GM18873 (cell line): ENCODE measurements around the gene ZSCAN30.
A peak's percentile ranks its signal among the peaks of the same experiment; 100 is the strongest.

ENCODE experiments used
- ATAC-seq: cut with Tn5 transposase; IDR thresholded peaks from one replicate; pipeline ENCODE4 v1.9.1; 2021; ENCODE audit warnings: mild to moderate bottlenecking, moderate library complexity, moderate number of reproducible peaks; ENCODE audit not compliant: unreplicated experiment, low FRiP score

The ZSCAN30 gene

DNA sequence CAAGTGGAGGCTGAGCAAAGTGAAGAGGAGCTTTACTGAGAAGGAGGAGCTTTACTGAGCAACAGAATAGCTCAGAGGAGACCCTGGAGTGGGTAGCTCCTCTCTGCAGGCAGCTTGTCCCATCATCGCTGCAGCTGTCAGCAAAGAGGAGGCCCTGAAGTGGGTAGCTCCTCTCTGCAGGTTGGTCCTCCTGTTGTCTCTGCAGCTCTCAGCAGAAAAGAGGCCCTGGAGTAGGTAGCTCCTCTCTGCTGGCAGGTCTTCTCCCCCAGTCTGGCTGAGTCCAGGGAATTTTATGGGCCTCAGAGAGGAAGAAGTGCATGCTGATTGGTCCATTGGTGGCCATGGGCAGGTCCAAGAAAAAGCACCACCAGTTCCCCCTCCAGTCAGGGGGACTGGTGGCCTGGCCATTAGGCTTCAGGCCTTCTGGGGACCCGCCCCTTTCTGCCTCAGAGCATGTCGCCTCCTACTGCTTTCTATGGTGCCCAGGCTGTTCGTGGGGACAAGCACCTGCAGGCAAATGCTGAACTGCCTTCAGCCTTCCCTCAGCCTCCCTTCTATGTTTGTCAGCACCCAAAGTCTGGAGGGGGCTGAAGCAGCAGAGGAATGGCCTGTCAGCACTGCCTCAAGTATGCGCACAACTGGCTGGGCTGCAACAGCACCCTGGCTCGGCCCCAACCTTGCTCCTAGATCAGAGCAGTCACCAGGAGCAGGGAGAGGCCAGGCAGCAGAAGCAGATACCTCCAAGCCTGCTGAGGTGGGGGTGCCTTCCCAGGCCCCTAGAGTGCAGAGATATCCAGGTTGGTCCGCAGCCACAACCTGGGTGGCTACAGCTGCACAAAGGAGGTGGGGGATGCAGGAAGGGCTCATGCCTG is 5.9 kb downstream of the ZSCAN30 start:
- ATAC-seq, result no peak

DNA sequence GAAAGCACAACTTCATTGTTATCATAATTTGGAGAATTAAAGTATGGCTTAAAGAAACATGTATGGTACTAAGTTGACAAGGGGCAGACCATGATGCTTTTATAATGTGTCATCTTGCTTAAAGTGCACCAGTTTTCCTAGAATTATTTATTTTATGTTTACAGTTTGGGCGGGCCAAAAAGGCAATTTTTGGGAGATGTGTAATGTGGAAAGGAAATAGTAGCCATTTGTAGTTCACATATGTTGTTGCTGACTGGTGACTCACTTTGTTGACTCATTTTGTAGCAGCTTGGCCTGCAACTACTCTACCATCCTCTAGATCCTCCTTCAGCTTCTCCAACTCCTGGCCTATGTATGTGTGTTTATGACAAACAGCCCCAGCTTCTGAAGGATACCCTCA is 7.7 kb downstream of the ZSCAN30 start:
- ATAC-seq, result no peak

DNA sequence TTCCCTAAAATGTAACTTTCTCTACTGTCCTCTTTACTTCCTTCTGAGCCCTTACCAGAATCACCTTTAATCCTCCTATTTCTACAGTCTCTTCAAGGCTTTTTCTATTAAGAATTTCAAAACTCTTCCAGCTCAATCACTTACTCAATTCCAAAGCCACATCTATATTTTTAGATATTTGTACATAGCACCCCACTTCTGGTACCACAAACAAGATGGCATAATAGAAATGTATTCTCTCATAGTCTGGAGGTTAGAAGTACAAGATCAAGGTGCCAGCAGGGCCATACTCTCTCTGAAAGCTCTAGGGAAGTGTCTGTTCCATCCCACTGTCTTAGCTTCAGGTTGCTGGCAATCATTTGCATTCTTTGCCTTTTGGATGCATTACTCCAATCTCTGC is 11.1 kb downstream of the ZSCAN30 start:
- ATAC-seq, result no peak

DNA sequence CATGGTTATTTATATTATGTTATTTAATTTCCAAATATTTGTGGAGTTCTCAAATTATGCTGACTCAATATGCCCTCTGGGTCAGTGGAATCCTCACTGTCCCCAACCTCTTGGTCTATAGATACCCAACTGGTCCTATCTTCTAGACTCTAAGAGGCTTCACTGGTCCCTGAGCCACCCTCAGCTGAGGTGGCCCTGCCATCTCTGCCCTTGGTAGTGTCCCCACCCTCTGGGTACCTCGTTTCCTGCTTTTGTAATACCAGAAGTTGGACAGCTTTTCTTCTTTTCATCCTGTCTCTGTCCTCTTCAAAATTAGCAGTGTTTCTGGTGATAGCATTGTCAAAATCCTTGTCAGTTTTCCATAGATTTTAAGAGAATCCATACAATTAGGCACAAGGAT is 11.9 kb downstream of the ZSCAN30 start:
- no peak for ATAC-seq

DNA sequence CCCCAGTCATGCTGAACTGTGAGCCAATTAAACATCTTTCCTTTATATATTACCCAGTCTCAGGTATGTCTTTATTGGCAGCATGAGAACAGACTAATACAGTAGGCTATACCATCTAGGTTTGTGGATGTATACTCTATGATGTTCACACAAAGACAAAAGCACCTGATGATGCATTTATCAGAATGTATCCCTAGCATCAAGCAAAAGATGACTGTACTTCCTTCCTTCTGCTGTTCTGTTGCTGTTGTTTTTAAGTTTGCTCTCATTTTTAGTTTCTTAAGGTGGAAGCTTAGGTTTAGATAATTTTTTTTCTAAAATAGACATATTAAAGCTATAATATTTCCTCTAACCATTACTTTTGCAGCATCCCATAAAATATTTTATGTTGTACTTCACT is 12.4 kb downstream of the ZSCAN30 start:
- no peak for ATAC-seq

DNA sequence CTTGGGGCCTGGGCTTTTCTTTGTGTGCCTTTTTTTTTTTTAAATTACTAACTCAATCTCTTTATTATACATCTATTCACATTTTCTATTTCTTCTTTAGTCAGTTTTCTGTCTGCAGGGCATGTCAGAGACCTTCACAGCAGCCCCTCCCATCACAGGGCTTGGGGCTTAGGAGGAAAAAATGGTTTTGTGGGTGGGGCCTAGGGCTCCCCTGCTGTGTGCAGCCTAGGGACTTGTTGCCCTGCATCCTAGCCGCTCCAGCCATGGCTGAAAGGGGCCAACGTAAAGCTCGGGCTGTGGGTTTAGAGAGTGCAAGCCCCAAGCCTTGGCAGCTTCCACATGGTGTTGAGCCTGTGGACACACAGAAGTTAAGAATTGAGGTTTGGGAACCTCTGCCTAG is 13.8 kb downstream of the ZSCAN30 start:
- ATAC-seq, result no peak

DNA sequence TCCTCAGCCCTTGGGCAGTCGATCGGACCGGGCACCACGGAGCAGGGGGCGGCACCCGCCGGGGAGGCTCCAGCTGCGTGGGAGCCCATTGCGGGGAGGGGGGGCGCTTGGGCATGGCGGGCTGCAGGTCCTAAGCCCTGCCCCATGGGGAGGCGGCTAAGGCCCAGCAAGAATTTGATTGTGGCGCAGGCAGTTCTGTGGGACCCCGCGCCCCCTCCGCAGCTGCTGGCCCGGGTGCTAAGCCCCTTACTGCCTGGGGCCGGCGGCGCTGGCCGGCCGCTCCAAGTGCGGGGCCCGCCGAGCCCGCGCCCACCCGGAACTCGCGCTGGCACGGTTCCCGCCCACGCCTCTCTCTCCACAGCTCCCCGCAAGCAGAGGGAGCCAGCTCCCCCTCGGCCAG is 18.4 kb downstream of the ZSCAN30 start:
- no peak for ATAC-seq

DNA sequence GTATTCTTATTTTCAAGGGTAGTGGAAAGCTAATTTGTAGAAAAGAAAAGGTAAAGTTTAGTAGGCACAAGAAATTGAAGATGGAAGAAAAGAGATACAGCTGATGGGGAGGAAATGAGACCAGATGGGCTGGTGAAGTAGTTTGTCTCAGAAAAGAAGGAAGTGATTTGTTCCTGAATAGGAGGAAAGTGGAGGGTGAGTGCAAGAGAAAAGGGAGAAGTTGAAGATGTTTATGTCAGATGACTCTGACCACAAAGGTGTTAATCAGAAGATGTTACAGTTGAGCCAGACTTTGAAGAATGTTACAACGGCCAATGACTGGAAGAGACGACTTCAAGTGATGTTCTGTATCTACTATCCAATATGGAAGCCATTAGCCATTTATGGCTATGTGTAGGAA is 21.2 kb downstream of the ZSCAN30 start:
- no peak for ATAC-seq

DNA sequence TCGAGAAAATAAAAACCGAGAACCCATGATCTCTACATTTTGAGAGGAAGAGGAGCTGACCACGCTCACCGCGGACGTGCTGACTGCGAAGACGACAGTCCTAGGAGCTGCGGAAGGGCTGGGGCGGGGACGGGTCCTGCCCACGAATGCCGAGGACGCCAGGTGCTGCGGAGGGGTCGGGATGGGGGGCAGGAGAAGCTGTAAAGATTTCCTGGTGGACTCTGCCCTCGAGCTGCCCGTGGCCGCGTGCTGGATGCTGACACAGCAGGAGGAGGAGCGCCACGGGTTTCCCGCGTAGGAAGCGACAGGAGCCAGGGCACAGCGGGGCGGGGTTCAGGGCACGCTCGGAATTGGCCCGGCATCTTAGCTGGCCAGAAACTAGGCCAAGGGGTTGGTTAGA is 22.2 kb downstream of the ZSCAN30 start:
- ATAC-seq, result no peak

DNA sequence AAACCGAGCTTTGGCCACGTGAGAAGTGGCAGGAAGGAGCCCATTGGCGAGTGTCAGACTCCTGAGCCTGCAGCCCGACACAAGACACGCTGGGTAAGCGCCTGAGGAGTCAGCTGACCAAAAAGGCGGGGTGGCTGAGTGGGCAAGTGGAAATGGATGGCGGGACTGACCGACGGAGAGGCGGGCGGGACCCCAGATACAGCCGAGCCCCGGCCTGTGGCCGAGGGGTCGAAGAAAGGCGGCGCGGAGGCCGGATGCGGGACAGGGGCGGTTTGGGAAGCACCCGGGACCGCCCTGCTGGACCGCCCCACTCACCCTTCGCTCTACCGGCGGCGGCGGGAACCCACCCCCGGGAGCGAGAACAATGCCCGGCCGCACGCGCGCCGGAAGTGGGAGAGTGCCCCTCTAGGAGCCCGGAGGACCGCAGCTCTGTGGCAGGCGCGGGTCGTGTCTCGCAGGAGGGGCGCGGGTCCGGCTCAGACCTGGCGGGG is 22.8 kb downstream of the ZSCAN30 start:
- ATAC-seq, result peak; percentile 55

DNA sequence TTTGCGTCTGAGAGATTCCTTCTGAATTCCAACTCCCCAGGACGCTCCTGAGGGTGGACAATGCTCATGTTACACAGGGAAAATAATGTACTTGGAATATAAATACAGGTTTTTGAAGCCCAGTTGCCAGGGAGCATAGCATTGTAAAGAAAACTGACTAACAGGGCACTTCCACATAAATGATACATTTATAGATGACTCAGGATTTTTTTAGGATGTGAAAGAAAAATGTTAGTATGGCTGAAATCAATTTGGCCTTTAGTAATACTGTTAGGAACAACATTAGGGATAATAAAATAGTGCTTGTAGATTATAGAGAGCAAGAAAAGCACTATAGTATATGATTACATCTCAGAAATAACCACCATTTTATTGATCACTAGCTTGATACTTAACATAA is 25.6 kb downstream of the ZSCAN30 start:
- ATAC-seq, result no peak

DNA sequence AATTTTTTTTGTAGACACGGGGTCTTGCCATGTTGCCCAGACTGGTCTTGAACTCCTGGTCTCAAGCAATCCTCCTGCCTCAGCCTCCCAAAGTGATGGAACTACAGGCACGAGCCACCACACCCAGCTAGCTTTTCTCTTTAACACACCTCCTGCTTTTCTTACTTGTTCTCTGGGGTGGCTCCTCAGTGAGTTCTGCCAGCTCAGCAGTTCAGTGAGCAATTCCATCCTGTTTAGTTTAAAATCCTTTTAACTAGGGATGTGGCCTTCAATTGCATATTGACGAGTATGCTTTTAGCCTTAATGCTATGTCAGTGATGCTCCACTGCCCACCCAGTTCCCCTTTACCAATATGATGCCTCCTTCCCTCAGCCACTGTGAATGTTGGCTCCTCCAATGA is 33.1 kb downstream of the ZSCAN30 start:
- no peak for ATAC-seq

DNA sequence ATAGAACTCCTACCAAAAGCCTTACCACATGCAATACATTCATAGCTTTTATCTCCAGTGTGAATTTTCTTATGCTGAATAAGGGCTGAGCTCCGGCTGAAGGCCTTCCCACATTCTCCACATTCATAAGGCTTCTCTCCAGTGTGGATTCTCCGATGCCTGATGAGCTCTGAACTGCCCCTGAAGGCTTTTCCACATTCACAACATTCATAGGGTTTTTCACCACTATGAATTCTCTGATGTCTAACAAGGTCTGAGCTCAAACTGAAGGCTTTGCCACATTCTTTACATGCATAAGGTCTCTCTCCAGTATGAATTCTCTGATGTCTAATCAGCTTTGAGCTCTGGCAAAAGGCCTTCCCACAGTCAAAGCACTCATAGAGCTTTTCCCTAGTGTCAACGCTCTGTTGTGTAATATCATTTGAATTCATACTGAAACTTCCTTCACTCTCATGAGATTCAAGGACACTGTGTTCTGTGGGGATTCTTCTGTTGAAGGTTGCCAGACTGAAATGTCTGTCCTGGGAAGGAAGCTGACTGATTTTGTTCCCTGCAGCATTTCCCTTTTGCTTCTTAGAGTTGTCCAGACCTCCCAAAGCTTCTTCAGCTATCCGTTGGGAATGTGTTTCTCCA is 36.3 kb downstream of the ZSCAN30 start:
- no peak for ATAC-seq

DNA sequence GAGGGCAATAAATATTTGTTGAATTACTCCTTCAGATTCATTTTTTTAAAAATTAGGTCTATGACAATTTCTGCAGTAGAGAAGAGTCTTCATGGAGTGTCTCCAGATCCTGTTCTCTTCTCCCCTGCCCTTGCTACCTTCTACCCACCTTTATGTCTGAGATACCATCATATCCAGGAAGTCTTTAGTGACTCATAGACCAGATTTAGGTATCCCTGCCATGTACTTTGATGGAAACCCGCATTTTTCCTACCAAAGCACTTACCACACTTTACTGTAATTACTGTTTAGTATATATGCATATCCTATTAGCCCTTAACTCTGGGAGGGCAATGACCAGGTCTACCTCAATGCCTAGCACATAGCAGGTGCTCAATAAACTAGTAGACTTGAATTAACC is 37.6 kb downstream of the ZSCAN30 start:
- no peak for ATAC-seq

DNA sequence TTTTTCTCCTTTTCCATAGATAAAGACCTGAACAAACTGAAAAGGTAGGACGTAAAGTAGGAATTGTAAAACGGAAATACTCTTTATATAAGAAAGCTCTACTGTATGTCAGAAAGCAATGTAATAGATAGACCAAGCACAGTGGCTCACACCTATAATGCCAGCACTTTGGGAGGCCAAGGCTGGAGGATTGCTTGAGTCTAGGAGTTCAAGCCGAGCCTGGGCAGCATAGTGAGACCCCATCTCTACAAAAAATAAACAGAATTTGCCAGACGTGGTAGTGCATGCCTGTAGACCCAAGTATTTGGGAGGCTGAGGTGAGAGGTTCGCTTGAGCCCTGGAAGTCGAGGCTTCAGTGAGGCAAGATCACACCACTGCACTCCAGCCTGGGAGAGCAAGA is 41.6 kb downstream of the ZSCAN30 start:
- no peak for ATAC-seq

DNA sequence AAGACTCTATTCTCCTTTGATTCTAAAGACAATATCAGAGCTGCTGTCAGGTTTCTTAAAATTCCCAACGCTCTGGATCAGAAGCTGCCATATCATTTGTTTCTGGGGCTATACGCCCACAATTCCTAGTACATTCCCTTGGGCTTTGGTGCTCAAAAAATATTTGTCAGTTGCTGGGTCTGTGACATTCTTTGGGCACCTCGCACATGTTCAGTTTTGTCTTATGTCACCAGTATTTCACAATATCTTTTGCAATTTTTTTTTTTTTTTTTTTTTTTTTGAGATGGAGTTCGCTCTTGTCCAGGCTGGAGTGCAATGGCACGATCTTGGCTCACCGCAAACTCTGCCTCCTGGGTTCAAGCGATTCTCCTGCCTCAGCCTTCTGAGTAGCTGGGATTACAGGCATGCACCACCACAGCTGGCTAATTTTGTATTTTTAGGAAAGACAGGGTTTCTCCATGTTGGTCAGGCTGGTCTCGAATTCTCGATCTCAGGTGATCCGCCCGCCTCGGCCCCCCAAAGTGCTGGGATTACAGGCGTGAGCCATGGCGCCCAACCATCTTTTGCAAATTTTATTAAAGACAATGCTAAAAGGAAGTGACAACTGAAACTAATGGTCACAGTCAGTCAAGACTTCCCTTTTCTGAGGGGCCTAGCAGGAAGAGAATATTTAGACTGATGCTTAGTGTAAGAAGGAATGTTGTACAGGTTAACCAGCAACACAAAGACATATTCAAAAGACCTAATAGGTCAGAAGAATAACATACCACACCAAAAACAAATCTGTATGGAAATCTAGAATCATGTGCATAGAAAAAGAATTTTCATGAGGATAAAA is 42.4 kb downstream of the ZSCAN30 start:
- ATAC-seq, result no peak

DNA sequence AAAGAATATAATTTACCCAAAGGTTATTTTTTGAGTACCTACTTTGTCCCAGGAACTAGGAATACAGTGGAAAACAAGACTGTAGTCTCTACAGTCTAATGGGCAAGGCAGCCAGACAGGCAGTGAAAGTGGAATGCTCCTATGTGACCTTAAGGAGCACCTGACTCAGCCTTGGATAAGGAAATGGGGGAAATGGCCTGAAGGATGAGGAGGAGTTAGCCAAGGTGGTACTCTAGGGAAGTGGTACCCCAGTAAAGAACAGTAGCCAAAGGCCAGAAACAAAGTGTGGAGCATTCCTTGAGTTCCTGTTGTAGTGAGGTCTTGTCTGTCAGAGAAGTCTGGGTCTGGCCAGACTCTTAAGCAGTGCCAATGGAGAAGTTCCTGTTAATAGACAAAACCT is 43.2 kb downstream of the ZSCAN30 start:
- no peak for ATAC-seq

DNA sequence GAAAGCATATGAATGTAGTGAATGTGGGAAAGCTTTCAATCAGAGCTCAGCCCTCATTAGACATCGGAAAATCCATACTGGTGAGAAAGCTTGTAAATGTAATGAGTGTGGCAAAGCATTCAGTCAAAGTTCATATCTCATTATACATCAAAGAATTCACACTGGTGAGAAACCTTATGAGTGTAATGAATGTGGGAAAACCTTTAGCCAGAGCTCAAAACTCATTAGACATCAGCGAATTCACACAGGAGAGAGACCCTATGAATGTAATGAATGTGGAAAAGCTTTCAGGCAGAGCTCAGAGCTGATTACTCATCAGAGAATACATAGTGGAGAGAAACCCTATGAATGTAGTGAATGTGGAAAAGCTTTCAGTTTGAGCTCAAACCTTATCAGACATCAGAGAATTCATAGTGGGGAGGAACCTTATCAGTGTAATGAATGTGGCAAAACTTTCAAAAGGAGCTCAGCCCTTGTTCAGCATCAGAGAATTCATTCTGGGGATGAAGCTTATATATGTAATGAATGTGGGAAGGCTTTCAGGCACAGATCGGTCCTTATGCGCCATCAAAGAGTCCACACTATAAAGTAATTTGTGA is 44.2 kb downstream of the ZSCAN30 start:
- ATAC-seq, result no peak

DNA sequence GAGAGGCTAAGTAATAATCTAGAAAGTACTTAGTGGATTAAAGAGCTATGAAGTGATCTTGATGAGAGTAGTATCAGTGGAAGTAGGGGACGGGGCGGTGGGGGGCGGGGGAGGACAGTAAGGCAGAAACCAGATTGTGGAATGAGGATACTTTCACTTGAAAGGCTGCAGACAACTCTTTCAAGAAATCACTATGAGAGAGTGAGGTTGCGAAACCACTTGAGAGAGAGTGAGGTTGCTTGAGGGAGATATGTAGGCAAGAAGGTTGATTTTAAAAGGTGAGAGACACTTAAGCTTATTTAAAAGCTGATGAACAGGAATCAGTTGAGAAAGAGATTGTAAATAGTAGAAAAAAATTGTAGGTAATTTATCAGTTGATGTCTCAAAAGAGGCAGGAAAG is 45.4 kb downstream of the ZSCAN30 start:
- no peak for ATAC-seq

DNA sequence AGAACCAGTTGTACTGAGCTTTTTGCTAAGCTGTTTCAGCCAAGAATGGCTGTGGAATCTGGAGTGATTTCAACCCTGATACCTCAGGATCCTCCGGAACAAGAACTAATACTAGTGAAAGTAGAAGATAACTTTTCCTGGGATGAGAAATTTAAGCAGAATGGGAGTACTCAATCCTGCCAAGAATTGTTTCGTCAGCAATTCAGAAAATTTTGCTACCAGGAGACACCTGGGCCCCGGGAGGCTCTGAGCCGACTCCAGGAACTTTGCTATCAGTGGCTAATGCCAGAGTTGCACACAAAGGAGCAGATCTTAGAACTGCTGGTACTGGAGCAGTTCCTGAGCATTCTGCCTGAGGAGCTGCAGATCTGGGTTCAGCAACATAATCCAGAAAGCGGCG is 47.6 kb downstream of the ZSCAN30 start:
- no peak for ATAC-seq

DNA sequence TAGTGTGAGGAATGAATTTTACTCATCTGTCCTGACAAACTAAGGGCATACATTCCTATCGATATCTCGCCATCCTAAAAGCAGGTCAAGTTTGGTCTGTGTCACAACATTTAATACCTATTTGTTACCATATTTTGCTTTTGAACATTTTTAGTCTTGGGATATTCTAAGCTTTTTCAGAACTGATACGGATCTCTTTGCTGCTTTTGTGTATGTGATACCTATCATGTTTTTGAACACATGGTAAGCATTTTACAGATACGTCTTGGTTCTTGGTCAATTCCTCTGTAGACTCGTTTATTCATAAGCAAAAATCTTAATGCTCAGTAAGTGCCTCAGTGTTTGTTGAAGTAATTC is 48.6 kb downstream of the ZSCAN30 start:
- no peak for ATAC-seq
